ENCODE measurements around the gene EMC8.

GRCh38 chr16:85730186-85730465 is 69.2 kb downstream of the EMC8 start:
- TF ChIP-seq CTCF (IDR thresholded peaks at IDR 0.05), result no peak
- TF ChIP-seq ZFX (IDR thresholded peaks at IDR 0.05; ENCODE audit: borderline replicate concordance), result no peak
